K562 (cell line): ENCODE results near the gene HS3ST3B1. TPM values are rescaled to one million over a fixed set of nuclear protein-coding genes. Genes with fewer than 3 reads are reported as not detected.

Source experiments
- ATAC-seq: fragments of 200-7000 bp; cut with Tn5 transposase; 3 replicates; pipeline ENCODE4 v1.9.1; 2020; ENCODE audit warnings: moderate library complexity
- BruUV-seq: library from RNA; stranded (reverse); fragments of 400-500 nt; replicated peaks from 2 replicates; lab custom pipeline; 2021; lab: Mats Ljungman, UMichigan
- CTCF ChIA-PET: fragments of 300-600 bp; formaldehyde crosslinking; extraction: SDS; loops from one replicate; lab custom pipeline; 2021; ENCODE audit warnings: low intra/inter-chr PET ratio; lab: Yijun Ruan, JAX
- POLR2A ChIA-PET: fragments of 300-600, 350-650 bp; sonication (Branson Sonifier 250); formaldehyde crosslinking; extraction: SDS; loops from one replicate; lab custom pipeline; 2021; ENCODE audit warnings: antibody characterized with exemption, inconsistent platforms; lab: Yijun Ruan, JAX
- DNase-seq, 4 experiments: peaks; one replicate each; pipeline versions ENCODE4 v3.0.0 to v3.0.0-alpha.2; 2011 to 2018; ENCODE audit warnings: low spot score in 3 of 4, mixed read lengths in 3 of 4; ENCODE audit errors: extremely low read depth in 1 of 4
- FAIRE-seq: peaks from 2 replicates; lab custom pipeline; 2011; peaks lifted over from hg19 to GRCh38; lab: Jason Lieb, UNC
- H2AFZ ChIP-seq: 2 replicates; pipeline ENCODE4 v1.6.0; 2011; ENCODE audit warnings: low read depth, low read length, control low read depth, inconsistent platforms
- H3K27ac ChIP-seq: fragments of 200-600 bp; 3 replicates; pipeline ENCODE4 v1.8.0; 2011; ENCODE audit warnings: low read depth, mild to moderate bottlenecking, control low read depth, inconsistent platforms, low read length, moderate library complexity, mixed read lengths; ENCODE audit errors: extremely low read depth
- H3K27me3 ChIP-seq, 2 experiments: fragments of 300-600 bp in 1 of 2; 2 replicates in 1 of 2; 3 replicates in 1 of 2; pipeline versions ENCODE4 v1.6.0 to v1.8.0; 2011; ENCODE audit warnings: inconsistent platforms in 2 of 2, low read length in 2 of 2, mild to moderate bottlenecking in 1 of 2, mixed read lengths in 1 of 2, moderate library complexity in 1 of 2; ENCODE audit not compliant: control insufficient read depth in 2 of 2, insufficient read depth in 2 of 2
- H3K36me3 ChIP-seq: fragments of 300-600 bp; 3 replicates; pipeline ENCODE4 v1.8.0; 2011; ENCODE audit warnings: mild to moderate bottlenecking, low read length, inconsistent platforms; ENCODE audit not compliant: control insufficient read depth, insufficient read depth
- H3K4me1 ChIP-seq, 2 experiments: fragments of 200-600 bp in 1 of 2; replicated peaks in 1 of 2; 2 replicates in 1 of 2; 3 replicates in 1 of 2; pipeline versions ENCODE4 v1.5.1 to v1.8.0; 2011; ENCODE audit warnings: inconsistent platforms in 2 of 2, low read length in 2 of 2, mild to moderate bottlenecking in 1 of 2, mixed read lengths in 1 of 2, moderate library complexity in 1 of 2; ENCODE audit not compliant: control insufficient read depth in 2 of 2, insufficient read depth in 2 of 2
- H3K4me2 ChIP-seq: 2 replicates; pipeline ENCODE4 v1.6.1; 2011; ENCODE audit warnings: low read length, control low read depth, inconsistent platforms, mixed read lengths; ENCODE audit not compliant: insufficient read depth
- H3K4me3 ChIP-seq: fragments of 200-600 bp; sonication (generic), shearing (Covaris generic); 2 replicates; pipeline ENCODE4 v1.5.1; 2016; ENCODE audit warnings: control low read depth, inconsistent platforms
- H3K79me2 ChIP-seq: fragments of 200-600 bp; 3 replicates; pipeline ENCODE4 v1.8.0; 2011; ENCODE audit warnings: low read length, inconsistent platforms; ENCODE audit not compliant: control insufficient read depth, insufficient read depth
- H3K9ac ChIP-seq, 2 experiments: 2 replicates each; pipeline versions ENCODE4 v1.6.0 to v1.6.1; 2011; ENCODE audit warnings: low read depth in 2 of 2, low read length in 2 of 2, control low read depth in 1 of 2, inconsistent platforms in 1 of 2, mild to moderate bottlenecking in 1 of 2, mixed read lengths in 1 of 2; ENCODE audit not compliant: insufficient read depth in 1 of 2
- H3K9me1 ChIP-seq: one replicate; pipeline ENCODE4 v1.6.0; 2011; ENCODE audit warnings: inconsistent platforms, mild to moderate bottlenecking, low read length, moderate library complexity; ENCODE audit not compliant: control insufficient read depth, insufficient read depth
- H3K9me3 ChIP-seq: replicated peaks from 2 replicates; pipeline ENCODE4 v1.5.1; 2011; ENCODE audit warnings: low read depth, low read length, inconsistent platforms; ENCODE audit not compliant: control insufficient read depth, insufficient read depth
- H4K20me1 ChIP-seq: replicated peaks from 2 replicates; pipeline ENCODE4 v1.6.1; 2011; ENCODE audit warnings: low read length, inconsistent platforms, mixed read lengths; ENCODE audit not compliant: control insufficient read depth, insufficient read depth
- CTCFL ChIP-seq: IDR thresholded peaks from 2 replicates; pipeline ENCODE4 v1.6.1; 2011; ENCODE audit warnings: borderline replicate concordance, low read depth, mild to moderate bottlenecking, moderate library complexity, low read length; ENCODE audit not compliant: insufficient read depth, poor library complexity, severe bottlenecking
- FOXA1 ChIP-seq: fragments of 450-650 bp; IDR thresholded peaks from 2 replicates; pipeline ENCODE4 v1.6.1; 2016; ENCODE audit warnings: mild to moderate bottlenecking, borderline replicate concordance
- HBP1 ChIP-seq: fragments of 450-650 bp; formaldehyde crosslinking; IDR thresholded peaks from 2 replicates; pipeline ENCODE4 v1.4.0; 2022; ENCODE audit warnings: missing genetic modification characterization
- JUND ChIP-seq, 2 experiments: IDR thresholded peaks; 2 replicates in 1 of 2; 3 replicates in 1 of 2; pipeline ENCODE4 v1.6.1; 2011; ENCODE audit warnings: borderline replicate concordance in 2 of 2, low read depth in 2 of 2, low read length in 2 of 2, improper control_type of control experiment in 1 of 2, missing biosample characterization in 1 of 2, missing genetic modification characterization in 1 of 2, missing genetic modification reagents in 1 of 2
- MBD2 ChIP-seq: sonication (generic); IDR thresholded peaks from 2 replicates; pipeline ENCODE4 v1.6.1; 2016; ENCODE audit warnings: low read depth, borderline replicate concordance
- MLX ChIP-seq, 2 experiments: fragments of 450-650 bp in 1 of 2; sonication (generic) in 1 of 2; formaldehyde crosslinking; conservative IDR thresholded peaks; 2 replicates each; pipeline versions ENCODE4 v1.4.0 to v1.8.1; 2020 to 2022; ENCODE audit warnings: mild to moderate bottlenecking in 1 of 2, missing genetic modification reagents in 1 of 2
- POLR2AphosphoS2 ChIP-seq: IDR thresholded peaks from 2 replicates; pipeline ENCODE4 v1.6.1; 2012; ENCODE audit warnings: low read length, improper control_type of control experiment
- STAT6 ChIP-seq: sonication (generic); formaldehyde crosslinking; IDR thresholded peaks from 2 replicates; pipeline ENCODE4 v1.8.1; 2023; ENCODE audit warnings: mild to moderate bottlenecking, missing genetic modification reagents
- ZBTB43 ChIP-seq: sonication (generic); formaldehyde crosslinking; IDR thresholded peaks from 2 replicates; pipeline ENCODE4 v1.8.0; 2023; ENCODE audit warnings: mild to moderate bottlenecking, missing genetic modification reagents
- ZNF263 ChIP-seq: sonication (generic); formaldehyde crosslinking; IDR thresholded peaks from 2 replicates; pipeline ENCODE4 v1.8.0; 2022; ENCODE audit warnings: mild to moderate bottlenecking, missing genetic modification reagents, borderline replicate concordance
- ZNF740 ChIP-seq, 3 experiments: fragments of 200-800 bp in 1 of 3; sonication (Bioruptor generic) in 1 of 3; sonication (generic) in 1 of 3; formaldehyde crosslinking in 1 of 3; IDR thresholded peaks; 2 replicates each; pipeline versions ENCODE4 v1.6.1 to v1.8.0; 2016 to 2022; ENCODE audit warnings: mild to moderate bottlenecking in 2 of 3, missing compliant biosample characterization in 2 of 3, missing genetic modification characterization in 2 of 3, missing genetic modification reagents in 1 of 3
- WGBS: fragments of 100-300 bp; shearing (Covaris generic); methylation state at CpG from one replicate; pipeline ENCODE4 v1.1.6; 2016; ENCODE audit warnings: low coverage, mixed read lengths; ENCODE audit not compliant: insufficient coverage; ENCODE audit errors: missing lambda C conversion rate; 5-methylcytosine and 5-hydroxymethylcytosine counted together
- in situ Hi-C: fragments of 300-500 bp; cut with MboI; formaldehyde crosslinking; loops from 4 replicates; pipeline ENCODE4 v1.15.0; 2018; ENCODE audit warnings: inconsistent platforms, mixed read lengths
- intact Hi-C: fragments of 100-400 bp; cut with micrococcal nuclease; formaldehyde crosslinking; loops from 2 replicates; pipeline ENCODE4 v1.14.2; 2022
- polyA plus RNA-seq, 8 experiments: library from polyadenylated mRNA; depleted of rRNA in 4 of 8; stranded (reverse) in 5 of 8; unstranded in 3 of 8; fragments of >200 nt; fragmentation: Nextera tagmentation in 2 of 8; fragmentation: Illumina TruSeq in 1 of 8; extraction: Ambion mirVana in 2 of 8; extraction: Trizol in 1 of 8; gene quantifications; 2 replicates each; pipeline versions ENCODE4 v1.2.1 to v1.2.3, GENCODE V29; 2011 to 2014; ENCODE audit warnings: inconsistent platforms in 1 of 8, missing spikeins in 1 of 8
- total RNA-seq, 7 experiments: library from RNA; depleted of rRNA in 6 of 7; stranded (reverse); fragments of >200 nt in 6 of 7; fragmentation: Illumina TruSeq in 2 of 7; extraction: Trizol in 2 of 7; gene quantifications; 2 replicates each; pipeline versions ENCODE4 v1.2.1 to v1.2.3, GENCODE V29; 2011 to 2021; ENCODE audit warnings: low replicate concordance in 1 of 7

HS3ST3B1 gene
- total and polyA plus RNA-seq, 9 of the 15 experiments (the other 6 are each of a cell fraction or from before 2014, with no cell fraction given) = 1.9 to 12.9 (median 3.7) TPM

GRCh38 chr17:14398766-14399165 is 97.9 kb downstream of the HS3ST3B1 start:
- H3K9me1 ChIP-seq = no peaks in the 10 kb centered on the region
- TF ChIP-seq JUND (IDR thresholded peaks at IDR 0.05; ENCODE audit: borderline replicate concordance, low read depth, low read length) (no peak), JUND (tag; IDR thresholded peaks at IDR 0.05; ENCODE audit: borderline replicate concordance, low read depth, low read length) (no peak), STAT6 (CRISPR knock-in tag) (no peak), FOXA1 (no peak), HBP1 (no peak), ZNF263 (CRISPR knock-in tag) (no peak), MBD2 (no peak), ZBTB43 (no peak), POLR2AphosphoS2 (no peak), MLX (CRISPR knock-in tag; conservative IDR thresholded peaks at IDR 0.05) (no peak), CTCFL (no peak), ZNF740 (CRISPR knock-in tag; IDR thresholded peaks at IDR 0.05) (no peak), ZNF740 (tag; IDR thresholded peaks at IDR 0.05) (no peak)

More at GRCh38 chr17:14398766-14399165, 97.9 kb downstream of the HS3ST3B1 start:
- FAIRE-seq = no peak
- H4K20me1 ChIP-seq = no peaks in the 10 kb centered on the region
- no peak overlapping the region for H2AFZ ChIP-seq
- no peaks in the 10 kb centered on the region for H3K9me3 ChIP-seq
- in situ Hi-C loops = no loop called here
- no peaks in the 10 kb centered on the region for H3K4me1 ChIP-seq
- WGBS = 0% methylated on average over 1 of the region's 1 CpG
- H3K79me2 ChIP-seq = no peaks in the 10 kb centered on the region
- ChIA-PET POLR2A (no interaction called here), CTCF (no interaction called here)
- no peak overlapping the region for H3K4me2 ChIP-seq
- no TSS peak for BruUV-seq
- intact Hi-C loops = no loop called here
- no peaks in the 10 kb centered on the region for H3K36me3 ChIP-seq
- no peaks in the 10 kb centered on the region; a peak in 1 of 5 replicates for H3K27me3 ChIP-seq
- H3K27ac ChIP-seq = no peak overlapping the region
- H3K4me3 ChIP-seq = no peak overlapping the region
- DNase-seq = no peak
- no peak for ATAC-seq
- H3K9ac ChIP-seq = no peak overlapping the region
